ENCODE results near the gene NEO1.

The NEO1 gene

DNA sequence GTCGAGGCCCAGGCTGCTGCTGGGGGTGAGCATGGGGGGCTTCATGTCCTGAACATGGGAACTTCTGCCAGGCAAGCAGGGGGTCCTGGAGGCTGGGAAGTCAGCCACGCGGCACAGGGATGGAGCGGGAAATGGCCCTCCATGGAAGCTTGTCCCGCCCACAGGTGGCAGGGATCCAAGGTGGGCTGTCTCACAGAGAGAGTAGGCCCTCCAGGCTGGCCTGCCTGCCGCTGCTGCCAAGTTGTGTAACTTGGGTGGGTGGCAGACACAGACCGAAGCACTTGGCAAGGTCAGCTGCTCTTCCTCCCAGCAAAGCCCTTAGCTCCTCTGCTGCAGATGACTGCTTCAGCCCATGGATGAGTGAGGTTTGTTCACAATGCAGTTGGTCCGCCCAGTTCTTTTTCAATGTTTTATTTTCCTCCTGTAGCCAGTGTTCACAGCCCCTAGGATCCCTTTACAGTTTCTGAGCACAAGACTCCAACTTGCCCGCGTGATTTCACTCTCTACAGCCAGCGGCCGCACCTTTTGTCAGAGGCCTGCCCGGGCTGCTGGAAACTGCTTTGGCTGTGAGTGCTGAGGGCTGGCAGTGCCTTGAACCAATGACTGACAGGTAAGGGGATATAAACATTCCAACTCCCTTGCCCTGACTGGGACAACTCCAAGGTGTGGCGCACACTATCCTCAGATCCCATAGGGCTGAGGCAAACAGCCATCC lies 289.8 kb downstream of the NEO1 start:
- no peak for DNase-seq (ENCODE audit: low spot score in 2 of 2)
- Histone ChIP-seq H3K36me3 (replicated peaks) (no peaks in the 10 kb centered on the region), H3K4me1 (no peaks in the 10 kb centered on the region), H3K27me3 (ENCODE audit: low read depth) (peaks cover 25% of the 10 kb centered on the region), H3K4me3 (no peak overlapping the region), H3K9me3 (no peaks in the 10 kb centered on the region)
- in situ Hi-C loops (cut with MboI; ENCODE audit: low sequenced_read_pairs) = no loop called here

DNA sequence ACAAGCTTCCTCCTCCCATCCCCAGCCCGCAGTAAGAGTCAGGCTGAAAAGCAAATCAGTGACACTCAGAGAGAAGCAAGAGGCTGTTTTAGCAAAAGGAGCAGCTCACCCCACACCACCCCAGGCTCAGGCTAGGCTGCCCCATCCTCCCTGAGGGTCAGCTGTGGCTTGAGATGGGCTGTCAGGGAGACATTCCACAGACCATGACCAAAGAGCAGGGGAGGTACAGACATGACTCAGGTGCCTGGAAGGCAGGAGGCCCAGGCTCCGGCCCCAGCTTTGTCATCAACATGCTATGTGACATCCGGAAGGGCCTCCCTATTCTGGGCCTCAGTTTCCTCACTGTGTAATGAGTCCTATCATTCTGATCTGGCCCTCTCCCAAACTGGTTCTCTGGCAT lies 291.8 kb downstream of the NEO1 start:
- Histone ChIP-seq H3K9me3 (no peaks in the 10 kb centered on the region), H3K4me1 (no peaks in the 10 kb centered on the region), H3K4me3 (no peak overlapping the region), H3K27me3 (ENCODE audit: low read depth) (peaks cover 15% of the 10 kb centered on the region), H3K36me3 (replicated peaks) (no peaks in the 10 kb centered on the region)
- in situ Hi-C loops (cut with MboI; ENCODE audit: low sequenced_read_pairs) = no loop called here
- DNase-seq (ENCODE audit: low spot score in 2 of 2) = no peak

DNA sequence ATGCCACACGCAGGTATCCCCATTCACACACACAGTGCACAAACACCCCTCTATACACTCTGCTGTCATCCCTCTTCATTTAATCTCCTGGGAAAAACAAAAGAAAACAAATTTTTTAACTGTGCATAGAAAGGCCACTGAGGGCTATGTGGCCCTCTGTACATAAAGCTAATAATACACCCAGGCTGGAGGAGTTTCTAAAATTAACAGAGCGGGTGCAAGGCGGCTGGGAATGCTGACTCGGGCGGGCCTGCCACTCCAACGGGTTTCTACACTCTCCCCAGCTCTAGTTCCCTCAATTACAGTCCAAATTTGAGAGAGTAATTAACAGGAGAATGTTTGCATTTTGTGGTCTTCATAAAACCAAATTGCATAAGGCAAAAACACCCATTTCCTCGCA lies 293.4 kb downstream of the NEO1 start:
- in situ Hi-C loops (cut with MboI; ENCODE audit: low sequenced_read_pairs) = no loop called here
- H3K4me1 ChIP-seq = no peaks in the 10 kb centered on the region
- peaks cover 20% of the 10 kb centered on the region for H3K27me3 ChIP-seq (ENCODE audit: low read depth)
- DNase-seq (ENCODE audit: low spot score in 2 of 2) = no peak
- no peaks in the 10 kb centered on the region for H3K9me3 ChIP-seq
- no peak overlapping the region for H3K4me3 ChIP-seq
- H3K36me3 ChIP-seq (replicated peaks) = no peaks in the 10 kb centered on the region

- H3K9me3 ChIP-seq = no peaks in the 10 kb centered on the region
- no peaks in the 10 kb centered on the region for H3K4me1 ChIP-seq
- H3K27me3 ChIP-seq (ENCODE audit: low read depth) = peaks cover 27% of the 10 kb centered on the region
- no peak overlapping the region for H3K4me3 ChIP-seq
- H3K36me3 ChIP-seq (replicated peaks) = no peaks in the 10 kb centered on the region
- DNase-seq (ENCODE audit: low spot score in 2 of 2) = peak; percentile 65 to 92
- in situ Hi-C loops (cut with MboI; ENCODE audit: low sequenced_read_pairs) = no loop called here
Measured at GRCh38 chr15:73346735-73347312, 294.6 kb downstream of the NEO1 start.

GRCh38 chr15:73349191-73349590 lies 296.9 kb downstream of the NEO1 start:
- in situ Hi-C loops (cut with MboI; ENCODE audit: low sequenced_read_pairs) = no loop called here
- Histone ChIP-seq H3K36me3 (replicated peaks) (no peaks in the 10 kb centered on the region), H3K4me1 (no peaks in the 10 kb centered on the region)

DNA sequence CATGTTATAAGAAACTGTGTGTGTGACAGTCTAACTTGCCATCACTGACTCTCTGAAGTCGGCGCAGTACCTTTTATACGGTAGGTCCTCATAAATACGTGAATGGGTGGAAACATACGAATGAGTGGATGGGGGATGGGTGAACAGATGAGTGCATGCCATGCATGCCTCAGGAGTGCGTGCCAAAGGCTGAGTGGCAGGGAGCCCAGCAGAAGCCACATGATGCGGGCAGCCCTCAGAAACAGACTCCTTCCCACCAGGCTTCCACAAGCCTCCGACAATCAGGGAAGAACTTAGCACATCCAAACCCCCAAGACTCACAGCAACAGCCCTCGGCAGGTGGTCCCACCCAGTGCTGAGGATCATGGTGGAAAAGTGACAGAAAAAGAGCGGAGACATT lies 299.8 kb downstream of the NEO1 start:
- H3K27me3 ChIP-seq (ENCODE audit: low read depth) = peaks cover 28% of the 10 kb centered on the region
- no peak for DNase-seq (ENCODE audit: low spot score in 2 of 2)
- in situ Hi-C loops (cut with MboI; ENCODE audit: low sequenced_read_pairs) = no loop called here

More at GRCh38 chr15:73349191-73349590, 296.9 kb downstream of the NEO1 start:
- DNase-seq (ENCODE audit: low spot score in 2 of 2) = no peak
- peaks cover 31% of the 10 kb centered on the region for H3K27me3 ChIP-seq (ENCODE audit: low read depth)
- H3K9me3 ChIP-seq = no peaks in the 10 kb centered on the region
- no peak overlapping the region for H3K4me3 ChIP-seq

GRCh38 chr15:73353734-73354133 lies 301.5 kb downstream of the NEO1 start:
- H3K36me3 ChIP-seq (replicated peaks) = no peaks in the 10 kb centered on the region
- DNase-seq (ENCODE audit: low spot score in 2 of 2) = no peak
- in situ Hi-C loops (cut with MboI; ENCODE audit: low sequenced_read_pairs) = no loop called here
- H3K27me3 ChIP-seq (ENCODE audit: low read depth) = peaks cover 45% of the 10 kb centered on the region
- H3K4me1 ChIP-seq = no peaks in the 10 kb centered on the region
- H3K9me3 ChIP-seq = no peaks in the 10 kb centered on the region
- H3K4me3 ChIP-seq = no peak overlapping the region

More for the DNA sequence above, 299.8 kb downstream of the NEO1 start:
- Histone ChIP-seq H3K4me1 (no peaks in the 10 kb centered on the region), H3K9me3 (no peaks in the 10 kb centered on the region), H3K36me3 (replicated peaks) (no peaks in the 10 kb centered on the region), H3K4me3 (no peak overlapping the region)

GRCh38 chr15:73354241-73354640 lies 302.0 kb downstream of the NEO1 start:
- in situ Hi-C loops (cut with MboI; ENCODE audit: low sequenced_read_pairs) = no loop called here
- Histone ChIP-seq H3K9me3 (no peaks in the 10 kb centered on the region), H3K36me3 (replicated peaks) (no peaks in the 10 kb centered on the region), H3K4me1 (no peaks in the 10 kb centered on the region), H3K27me3 (ENCODE audit: low read depth) (peaks cover 50% of the 10 kb centered on the region), H3K4me3 (no peak overlapping the region)
- DNase-seq (ENCODE audit: low spot score in 2 of 2) = no peak

Data from HAP-1 (cell line).